Measurements from ENCODE around the gene TGM2.

DNA sequence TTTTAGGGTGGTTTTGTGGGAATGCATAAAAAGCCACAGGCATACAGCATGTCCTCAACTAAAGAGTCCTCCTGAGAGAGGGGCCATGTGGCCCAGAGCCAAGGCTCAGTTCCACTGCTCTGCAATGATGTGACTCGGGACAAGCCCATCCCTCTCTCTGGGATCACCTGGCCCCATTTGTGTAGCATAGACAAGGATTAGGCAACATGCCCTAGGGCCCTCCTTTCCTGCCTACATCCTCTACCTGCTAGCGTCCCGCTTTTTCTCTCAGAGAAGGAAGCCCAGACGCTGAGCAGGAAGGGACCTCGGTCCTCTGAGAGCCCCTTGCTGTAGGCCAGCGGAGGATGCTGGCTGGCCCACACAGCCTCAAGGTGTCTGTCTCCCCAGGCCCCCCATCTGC, 8.8 kb downstream of the TGM2 start:
- no peak for TF ChIP-seq GATA3 (IDR thresholded peaks at IDR 0.05; ENCODE audit: low read depth, low read length)
- TF ChIP-seq GATA2 (IDR thresholded peaks at IDR 0.05; ENCODE audit: low read depth, low read length) = no peak
